GM19328 (cell line): ENCODE data around the gene C11orf97.
"Not testable (repeated sequence)": the region's sequence is repeated elsewhere in the genome, so short reads cannot be mapped to it uniquely, and the experiment has no call there.

Experiments used
- ATAC-seq: cut with Tn5 transposase; IDR thresholded peaks from one replicate; pipeline ENCODE4 v1.9.1; 2021; ENCODE audit warnings: mild to moderate bottlenecking, moderate library complexity; ENCODE audit not compliant: unreplicated experiment

Gene C11orf97

DNA sequence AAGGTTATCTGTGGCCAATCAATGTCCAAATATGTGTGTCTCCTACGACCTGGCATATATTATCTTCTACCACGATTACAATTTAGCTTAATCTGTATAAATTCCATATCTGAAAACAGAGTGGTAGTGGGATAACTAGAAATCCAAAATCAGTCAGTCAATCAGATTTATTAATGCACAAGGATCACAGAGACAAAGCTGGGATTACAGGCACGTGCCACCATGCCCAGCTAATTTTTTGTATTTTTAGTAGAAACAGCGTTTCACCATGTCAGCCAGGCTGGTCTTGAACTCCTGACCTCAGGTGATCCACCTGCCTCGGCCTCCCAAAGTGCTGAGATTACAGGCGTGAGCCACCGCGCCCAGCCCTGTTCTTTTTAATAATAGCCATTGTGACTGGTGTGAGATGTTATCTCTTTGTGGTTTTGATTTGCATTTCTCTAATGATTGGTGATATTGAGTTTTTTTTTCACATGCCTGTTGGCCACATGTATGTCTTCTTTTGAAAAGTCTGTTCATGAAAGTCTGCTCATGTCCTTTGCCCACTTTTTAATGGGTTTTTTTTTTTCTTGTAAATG is 43.6 kb downstream of the C11orf97 start:
- ATAC-seq = not testable (repeated sequence)

DNA sequence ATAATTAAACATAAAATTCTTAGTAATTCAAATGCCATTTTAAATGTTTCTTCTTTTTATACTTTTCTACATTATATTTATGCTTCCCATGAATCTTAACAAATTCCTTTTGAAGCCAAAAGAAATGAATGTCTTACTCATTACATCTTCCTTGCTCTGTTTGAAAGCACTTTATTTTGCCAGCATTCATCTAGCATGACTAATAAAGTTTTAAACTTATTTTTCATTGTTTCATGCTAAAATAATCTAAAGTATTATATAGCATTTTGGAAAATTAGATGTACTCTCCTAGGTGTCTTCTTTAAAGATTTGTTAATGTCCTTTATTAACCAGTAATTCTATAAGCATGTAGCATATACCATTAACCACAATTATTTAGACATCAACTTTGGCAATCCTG is 45.2 kb downstream of the C11orf97 start:
- ATAC-seq = no peak

DNA sequence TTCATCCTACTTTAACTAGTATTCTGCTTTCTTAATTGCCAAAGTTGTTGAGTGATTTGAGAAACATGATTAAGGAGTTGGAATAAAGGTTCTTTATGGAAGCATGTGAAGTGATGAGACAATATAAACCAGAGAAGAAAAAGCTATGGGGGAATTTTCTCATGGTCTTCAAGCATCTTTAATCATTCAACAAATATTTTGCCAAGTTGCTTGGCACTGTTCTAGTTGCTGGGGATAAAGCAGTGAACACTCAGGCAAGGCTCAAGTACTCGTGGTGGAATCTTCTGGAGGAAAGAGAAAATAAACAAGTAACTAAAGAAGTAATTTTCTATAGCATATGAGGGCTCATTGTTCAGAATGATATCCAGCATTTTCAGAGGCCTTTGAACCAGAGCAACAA is 45.7 kb downstream of the C11orf97 start:
- ATAC-seq = no peak

DNA sequence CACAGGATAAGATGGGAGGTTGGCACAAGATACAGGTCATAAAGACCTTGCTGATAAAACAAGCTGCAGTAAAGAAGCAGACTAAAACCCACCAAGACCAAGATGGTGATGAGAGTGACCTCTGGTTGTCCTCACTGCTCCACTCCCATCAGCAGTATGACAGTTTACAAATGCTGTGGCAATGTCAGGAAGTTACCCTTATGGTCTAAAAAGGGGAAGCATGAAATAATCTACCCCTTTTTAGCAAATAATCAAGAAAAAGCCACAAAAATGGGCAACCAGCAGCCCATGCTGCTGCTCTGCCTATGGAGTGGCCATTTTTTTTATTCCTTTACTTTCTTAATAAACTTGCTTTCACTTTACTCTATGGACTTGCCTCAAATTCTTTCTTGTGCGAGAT is 46.2 kb downstream of the C11orf97 start:
- no peak for ATAC-seq

DNA sequence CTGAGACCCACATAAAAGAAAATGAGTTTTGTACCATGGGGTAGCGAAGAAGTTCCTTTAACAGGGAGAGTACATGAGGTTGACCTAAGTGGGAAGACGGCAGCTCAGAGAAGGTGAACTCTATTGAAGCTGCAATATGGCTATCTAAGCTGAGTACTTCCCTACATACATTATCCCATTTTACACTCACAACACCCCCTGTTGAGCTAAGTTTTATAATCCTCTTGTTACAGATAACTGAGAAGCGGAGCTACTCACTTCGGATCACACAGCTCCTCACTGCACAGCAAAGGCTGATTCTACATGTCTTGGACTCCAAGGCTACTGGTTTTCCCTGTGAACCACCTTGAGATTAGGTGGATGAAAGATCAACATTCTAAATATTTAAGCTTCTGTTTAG is 46.7 kb downstream of the C11orf97 start:
- no peak for ATAC-seq

DNA sequence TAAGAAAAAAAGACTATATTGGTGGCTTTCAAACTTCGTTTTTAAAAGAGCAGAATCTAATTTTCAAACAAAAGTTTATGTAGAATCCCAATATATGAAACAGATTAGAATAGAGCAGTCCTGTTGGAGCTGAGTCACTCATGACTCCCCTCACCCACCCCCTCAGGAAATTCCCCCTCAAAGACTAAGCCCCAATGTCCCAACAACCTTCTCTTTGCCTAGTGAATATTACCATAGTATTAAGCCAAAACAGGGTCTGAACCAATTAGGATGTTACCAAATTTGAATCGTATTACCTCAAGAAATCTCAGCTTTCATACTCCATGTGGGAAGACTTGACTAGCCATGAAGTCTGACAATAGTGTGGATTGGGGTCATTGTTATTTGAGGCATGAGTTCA is 47.1 kb downstream of the C11orf97 start:
- ATAC-seq = no peak

DNA sequence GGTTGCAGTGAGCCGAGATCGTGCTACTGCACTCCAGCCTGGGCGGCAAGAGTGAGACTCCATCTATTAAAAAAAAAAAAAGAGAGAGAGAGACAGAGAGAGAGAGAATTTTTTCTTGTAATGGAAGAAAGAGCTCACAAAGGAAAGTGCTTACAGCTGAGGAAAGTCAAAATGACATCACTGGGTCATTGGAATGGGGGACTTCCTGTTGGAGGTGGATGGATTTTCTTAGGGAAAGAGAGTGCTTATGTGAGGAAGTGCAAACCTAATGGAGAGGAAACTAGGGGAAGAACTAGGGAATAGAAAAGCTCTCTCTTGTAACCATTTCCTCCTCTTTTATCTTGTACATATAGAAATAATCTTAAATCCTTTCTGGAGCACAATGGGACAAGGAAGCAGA is 48.6 kb downstream of the C11orf97 start:
- ATAC-seq = no peak

DNA sequence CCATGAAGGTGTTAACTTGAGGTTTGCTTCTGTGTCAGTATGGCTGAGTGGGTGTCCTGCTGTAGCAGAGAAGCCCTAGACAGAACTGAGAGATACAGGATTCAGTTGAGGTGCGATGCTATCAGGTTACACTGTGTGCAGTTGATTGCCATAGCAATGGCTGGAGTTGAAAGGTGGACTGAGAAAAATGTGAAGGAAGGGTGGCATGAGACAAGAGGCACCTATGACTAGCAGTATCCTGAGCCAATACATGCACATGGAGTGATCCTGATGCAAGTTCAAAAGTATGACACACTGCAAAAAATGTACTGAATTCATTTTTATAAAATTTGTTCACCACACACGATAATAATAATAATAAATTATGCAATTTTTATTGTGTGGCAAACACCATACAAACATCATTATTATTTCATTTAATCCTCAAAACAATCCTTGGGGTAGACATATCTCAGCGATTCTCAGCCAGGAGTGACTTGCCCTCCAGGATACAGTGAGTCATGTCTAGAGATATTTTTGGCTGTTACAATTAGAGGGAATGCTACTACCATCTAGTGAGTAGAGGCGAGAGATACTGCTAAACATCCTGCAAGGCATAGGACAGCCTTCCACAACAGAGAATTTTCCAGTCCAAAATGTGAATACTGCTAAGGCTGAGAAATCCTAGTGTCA is 51.1 kb downstream of the C11orf97 start:
- ATAC-seq = no peak

DNA sequence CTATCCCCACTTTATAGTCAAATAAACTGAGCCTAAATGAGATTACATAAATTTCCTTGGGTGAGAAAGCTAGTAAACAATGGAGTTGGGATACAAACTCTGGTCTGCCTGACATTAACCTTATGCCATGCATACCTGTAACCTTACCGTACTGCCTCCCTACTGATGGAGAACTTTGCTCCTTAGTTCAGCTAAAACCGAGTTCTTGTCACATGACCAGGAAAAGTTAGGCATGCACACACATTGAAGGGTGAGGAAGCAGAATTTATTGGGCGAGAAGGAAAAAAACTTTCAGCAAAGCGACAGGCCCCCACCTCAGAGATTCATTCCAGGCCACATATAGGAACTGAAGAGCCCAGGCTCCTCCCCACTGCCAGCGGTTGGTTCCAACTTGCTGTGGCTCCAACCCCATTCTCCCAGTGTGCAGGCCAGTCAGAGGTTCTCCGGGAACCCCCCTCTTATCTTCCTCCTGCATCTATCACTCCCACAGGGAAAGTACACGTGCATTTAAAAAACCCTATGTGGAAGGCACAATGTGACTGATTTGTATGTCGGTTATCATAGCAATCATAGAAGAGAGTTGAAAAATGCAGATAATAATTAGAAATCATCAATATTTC is 51.7 kb downstream of the C11orf97 start:
- ATAC-seq = no peak

DNA sequence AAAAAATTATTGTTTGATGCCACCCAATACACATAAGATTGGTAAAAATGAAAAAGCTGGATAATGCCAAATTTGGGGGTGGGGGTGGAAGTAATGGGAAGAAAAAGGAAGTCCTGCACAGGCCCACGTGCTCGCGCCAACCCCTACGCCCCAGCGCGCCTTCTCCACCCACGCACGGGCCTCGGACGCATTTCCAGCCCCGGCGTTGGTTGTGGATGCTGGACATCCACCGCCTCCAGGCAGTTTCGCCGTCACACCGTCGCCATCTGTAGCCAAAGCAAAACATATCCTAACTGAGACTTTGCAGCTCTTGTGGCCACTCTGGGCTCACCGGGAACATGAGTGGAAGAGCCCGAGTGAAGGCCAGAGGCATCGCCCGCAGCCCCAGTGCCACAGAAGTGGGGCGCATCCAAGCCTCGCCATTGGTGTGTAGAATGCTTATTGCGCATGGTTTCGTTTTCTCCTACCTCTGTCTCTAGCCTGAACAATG is 55.0 kb downstream of the C11orf97 start, which contains the start of gene PIWIL4:
PIWIL4 (plus strand) TSS at position 188 of the 490 bp plus-strand sequence; CDS start at position 339, 151 bp downstream.
- ATAC-seq = no peak

DNA sequence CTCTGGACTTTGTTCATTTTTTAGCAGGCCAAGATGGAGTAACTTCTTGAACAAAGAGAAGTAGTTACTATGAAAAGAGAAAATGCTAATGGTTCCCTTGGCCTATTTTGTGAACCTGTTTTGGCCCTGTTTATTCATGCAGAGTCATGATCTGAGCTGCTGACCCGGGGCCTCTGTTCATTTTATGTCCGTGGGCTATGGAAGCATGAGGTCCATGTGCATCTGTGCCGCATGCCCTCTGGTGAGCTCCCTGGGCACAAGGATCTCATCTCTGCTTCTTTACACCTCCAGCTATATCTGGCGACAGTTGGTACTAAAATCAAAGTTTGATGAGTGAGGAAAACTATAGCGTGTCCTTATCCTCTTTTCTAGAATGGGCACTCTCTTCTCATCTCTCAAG is 55.9 kb downstream of the C11orf97 start:
- ATAC-seq = no peak

DNA sequence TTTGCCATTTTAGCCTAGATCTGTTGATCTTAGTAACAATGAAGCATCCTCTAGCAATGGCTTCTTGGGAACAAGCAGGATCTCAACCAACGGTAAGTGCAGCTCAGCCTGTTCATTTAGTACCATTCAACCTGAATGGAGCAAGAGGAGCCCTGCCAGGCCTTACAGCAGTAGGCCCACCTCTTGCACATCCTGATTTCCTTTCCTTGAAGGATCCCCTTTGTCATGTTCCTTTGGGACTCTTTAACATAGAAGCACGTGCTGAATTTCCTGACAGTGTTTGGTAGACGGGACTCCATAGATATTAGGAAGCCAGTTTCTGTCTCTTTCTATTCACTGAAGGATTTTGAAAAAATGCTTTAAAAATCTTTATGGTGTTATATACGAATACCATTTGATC is 56.5 kb downstream of the C11orf97 start:
- ATAC-seq = no peak

DNA sequence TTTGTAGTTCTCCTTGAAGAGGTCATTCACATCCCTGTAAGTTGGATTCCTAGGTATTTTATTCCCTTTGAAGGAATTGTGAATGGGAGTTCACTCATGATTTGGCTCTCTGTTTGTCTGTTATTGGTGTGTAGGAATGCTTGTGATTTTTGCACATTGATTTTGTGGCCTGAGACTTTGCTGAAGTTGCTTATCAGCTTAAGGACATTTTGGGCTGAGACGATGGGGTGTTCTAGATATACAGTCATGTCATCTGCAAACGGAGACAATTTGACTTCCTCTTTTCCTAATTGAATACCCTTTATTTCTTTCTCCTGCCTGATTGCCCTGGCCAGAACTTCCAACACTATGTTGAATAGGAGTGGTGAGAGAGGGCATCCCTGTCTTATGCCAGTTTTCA is 60.7 kb downstream of the C11orf97 start:
- not testable (repeated sequence) for ATAC-seq

DNA sequence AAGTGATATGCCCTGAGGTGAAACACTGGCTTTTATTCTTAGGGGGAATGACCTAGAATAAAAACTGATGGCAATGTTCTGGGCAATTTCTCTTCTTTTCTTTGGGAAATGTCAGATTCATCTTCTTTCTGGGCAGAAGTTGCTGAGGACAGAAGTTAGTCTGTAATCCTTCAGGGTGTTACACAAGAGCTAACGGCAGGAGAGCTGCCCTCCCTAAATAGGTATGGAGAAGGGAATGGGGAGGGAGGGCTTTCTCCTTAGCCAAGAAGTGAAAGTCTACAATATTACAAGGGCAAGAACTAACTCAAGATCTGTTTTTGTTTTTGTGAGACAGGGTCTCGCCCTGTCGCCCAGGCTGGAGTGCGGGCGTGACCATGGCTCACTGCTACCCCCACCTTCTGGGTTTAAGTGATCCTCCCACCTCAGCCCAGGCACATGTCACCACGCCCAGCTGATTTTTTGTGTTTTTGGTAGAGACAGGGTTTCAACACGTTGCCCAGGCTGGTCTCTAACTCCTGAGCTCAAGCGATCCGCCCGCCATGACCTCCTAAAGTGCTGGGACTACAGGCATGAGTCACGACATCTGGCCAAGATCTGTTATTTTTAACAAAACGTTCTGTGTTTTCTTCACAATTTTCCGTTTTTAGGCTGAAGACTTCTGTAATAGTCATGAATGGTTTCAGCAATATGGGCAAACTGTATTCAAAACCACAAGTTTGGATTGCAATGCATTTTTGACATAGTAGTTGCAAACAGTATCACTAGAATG is 62.1 kb downstream of the C11orf97 start:
- ATAC-seq = no peak

DNA sequence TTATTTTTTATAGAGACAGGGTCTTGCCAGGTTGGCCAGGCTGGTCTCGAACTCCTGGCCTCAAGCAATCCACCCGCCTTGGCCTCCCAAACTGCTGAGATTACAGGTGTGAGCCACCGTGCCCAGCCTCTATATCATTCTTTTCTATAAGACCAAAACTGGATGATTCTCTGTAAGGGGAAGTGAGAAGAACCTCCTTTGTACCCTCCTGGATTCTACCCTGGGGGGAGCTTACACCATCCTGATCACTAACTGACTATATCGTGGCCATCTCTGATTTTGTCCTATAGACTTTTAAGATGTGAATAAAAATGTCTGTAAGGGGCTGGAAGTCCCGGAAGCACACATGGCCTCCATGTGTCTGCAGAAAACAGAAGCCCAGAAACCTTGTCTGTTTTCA is 64.0 kb downstream of the C11orf97 start:
- ATAC-seq = no peak

DNA sequence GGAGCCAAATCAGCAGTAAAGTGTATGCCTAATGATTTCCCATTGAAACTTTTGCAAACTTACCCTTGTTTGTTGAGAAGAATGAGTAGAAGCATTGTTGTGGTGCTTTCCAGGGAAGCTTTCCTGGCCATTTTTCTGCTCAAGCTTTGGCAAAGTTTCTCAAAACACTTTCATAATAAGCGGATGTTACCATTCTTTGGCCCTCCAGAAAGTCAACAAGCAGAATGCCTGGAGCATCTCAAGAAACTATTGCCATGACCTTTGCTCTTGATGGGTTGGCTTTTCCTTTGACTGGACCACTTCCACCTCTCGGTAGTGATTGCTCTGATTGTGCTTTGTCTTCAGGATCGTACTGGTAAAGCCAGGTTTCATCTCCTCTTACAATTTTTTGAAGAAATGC is 65.6 kb downstream of the C11orf97 start:
- no peak for ATAC-seq
